LNCAP (cell line): ENCODE measurements around the gene HOXB3.

Experiments
- TF ChIP-seq, protein P1 (sequence below): fragments of 450-650 bp; IDR thresholded peaks from 2 replicates; pipeline ENCODE4 v1.5.1; 2017; ENCODE audit warnings: mild to moderate bottlenecking

The HOXB3 gene

DNA sequence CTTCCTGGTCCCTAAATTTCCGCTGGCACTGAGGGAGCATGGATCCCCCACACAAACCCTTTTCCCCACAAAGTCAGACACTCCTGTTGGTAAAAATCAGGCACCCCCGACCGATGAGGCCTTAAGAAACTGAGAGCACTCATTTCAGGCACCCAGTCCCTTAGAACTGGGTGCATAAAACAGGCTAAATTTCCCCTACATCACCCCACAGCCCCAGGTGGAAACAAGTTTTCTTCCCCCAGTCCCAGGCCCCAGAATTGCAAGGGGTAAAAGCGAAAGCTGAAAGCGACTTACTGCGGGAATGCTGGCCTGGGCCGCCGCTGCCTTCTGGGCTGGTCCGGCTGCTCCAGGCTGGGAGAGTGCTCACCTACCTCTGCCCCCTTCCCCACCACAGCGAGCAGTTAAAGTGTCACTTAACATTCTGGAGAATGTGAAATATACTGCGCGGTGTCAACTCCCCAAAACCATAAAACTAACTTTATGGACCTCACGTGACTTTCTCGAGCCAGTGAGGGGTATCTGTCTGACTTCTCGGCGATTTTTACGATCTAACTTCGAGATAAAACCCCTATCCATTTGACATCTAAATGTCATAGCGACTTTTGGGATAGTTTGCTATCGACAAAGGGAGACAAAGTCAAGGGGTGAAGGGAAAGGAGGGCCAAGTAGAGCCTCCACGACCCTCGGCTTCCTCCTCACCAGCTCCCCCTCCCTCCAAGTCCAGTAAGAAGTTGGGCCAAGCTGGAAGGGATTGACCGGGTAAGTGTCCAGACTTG lies at the start of gene HOXB3:
Gene HOXB3, minus strand, starts transcription at position 411 of the 776 bp plus-strand sequence. CDS start 37,767 bp downstream, outside the sequence.
- TF ChIP-seq, protein P1, sequence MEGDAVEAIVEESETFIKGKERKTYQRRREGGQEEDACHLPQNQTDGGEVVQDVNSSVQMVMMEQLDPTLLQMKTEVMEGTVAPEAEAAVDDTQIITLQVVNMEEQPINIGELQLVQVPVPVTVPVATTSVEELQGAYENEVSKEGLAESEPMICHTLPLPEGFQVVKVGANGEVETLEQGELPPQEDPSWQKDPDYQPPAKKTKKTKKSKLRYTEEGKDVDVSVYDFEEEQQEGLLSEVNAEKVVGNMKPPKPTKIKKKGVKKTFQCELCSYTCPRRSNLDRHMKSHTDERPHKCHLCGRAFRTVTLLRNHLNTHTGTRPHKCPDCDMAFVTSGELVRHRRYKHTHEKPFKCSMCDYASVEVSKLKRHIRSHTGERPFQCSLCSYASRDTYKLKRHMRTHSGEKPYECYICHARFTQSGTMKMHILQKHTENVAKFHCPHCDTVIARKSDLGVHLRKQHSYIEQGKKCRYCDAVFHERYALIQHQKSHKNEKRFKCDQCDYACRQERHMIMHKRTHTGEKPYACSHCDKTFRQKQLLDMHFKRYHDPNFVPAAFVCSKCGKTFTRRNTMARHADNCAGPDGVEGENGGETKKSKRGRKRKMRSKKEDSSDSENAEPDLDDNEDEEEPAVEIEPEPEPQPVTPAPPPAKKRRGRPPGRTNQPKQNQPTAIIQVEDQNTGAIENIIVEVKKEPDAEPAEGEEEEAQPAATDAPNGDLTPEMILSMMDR, result no peak

DNA sequence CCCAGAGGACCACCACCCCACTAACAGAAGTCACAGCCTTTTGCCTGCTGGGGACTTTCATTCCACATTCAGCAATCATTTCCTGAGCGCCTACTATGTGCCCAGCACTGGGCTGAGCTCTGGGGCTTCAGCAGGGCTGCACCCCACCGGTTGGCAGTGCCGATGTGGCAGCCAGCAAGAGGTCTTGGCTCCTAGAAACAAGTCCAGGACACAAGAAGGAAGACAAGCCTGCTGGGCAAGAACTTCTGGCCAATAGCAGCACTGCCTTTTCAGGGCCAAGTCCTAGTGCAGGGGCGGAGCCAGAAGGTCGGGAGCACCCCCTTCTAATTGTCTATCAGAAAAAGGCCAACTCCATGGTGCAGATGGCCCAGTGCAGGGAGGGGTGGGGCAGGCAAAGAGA lies 49.1 kb upstream of the HOXB3 start:
- TF ChIP-seq, protein P1, result no peak

GRCh38 chr17:48637323-48638260 lies 47.6 kb upstream of the HOXB3 start:
- TF ChIP-seq, protein P1, result no peak

DNA sequence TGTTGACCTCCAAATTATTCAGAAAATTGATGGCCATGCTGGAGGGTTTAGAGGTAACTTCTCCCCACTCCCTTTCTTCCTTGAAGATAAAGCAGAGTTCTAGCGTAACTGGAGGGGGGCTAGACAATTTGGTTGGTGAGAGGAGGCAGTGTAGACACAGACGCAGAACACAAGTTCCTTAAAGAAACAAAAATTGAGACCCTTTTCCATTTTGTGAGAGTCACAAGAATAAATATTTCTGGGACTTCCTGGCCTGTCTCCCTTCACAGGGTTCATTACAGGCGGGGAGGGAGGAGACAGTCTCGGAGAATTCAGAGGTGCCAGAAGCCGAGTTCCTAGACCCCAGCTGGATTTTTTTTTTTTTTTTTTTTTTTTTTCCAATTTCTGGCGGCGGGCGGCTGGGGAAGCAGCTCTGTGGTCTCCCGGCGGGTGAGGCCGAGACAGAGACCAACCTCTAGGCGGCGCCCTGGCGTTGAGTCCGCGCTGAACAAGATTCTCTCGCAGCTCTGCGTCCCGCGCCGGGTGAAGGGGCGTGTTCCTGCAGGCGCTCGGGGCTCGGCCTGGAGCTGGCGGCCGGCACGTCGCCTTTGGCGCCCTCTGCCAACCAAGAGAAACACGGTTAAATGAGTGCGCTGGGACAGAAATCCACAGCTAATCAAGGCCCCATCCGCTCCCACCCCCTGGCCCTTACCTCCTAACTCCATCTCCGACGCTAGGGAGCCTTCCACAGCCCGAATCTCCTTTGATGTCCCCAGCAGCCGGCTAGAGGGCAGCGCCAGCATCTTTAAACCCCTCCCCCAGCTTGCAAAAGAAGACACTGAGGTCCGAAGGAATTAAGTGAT lies 46.4 kb upstream of the HOXB3 start:
- TF ChIP-seq, protein P1, result peak; percentile 61

DNA sequence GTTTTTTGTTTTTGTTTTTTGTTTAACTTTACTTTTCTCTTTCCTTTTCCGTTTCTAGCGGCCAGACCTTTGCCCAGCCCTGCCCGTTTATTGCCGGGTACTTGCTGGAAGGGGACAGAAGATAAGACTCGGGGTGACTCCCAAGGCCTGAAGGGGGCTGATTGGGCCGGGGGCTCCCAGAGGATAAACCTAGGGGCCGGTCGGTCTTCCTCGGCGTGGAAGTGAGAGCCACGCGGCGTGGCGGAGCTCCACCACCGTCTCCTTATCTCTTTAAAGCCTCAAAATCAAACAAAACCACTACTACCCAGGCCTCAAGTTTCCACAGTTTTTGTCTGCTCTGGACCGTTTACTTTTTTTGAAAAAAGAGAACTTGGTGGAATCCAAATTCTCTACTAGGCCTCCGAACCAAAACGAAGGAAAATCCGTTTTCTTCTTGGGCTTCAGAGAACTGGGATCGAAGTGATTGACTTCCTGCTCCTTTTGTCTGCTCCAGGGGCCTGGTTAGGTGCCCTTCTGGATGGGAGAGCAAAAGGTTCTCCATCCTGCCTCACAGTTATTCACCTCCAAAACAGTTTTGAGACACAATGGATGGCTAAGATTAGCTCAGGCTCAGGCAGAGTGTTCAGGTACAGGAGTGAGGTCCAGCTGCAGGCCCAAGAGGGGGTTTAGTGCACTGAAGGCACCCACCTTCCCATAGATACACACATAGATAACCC lies 44.6 kb upstream of the HOXB3 start:
- TF ChIP-seq, protein P1, result no peak

GRCh38 chr17:48633266-48633677 lies 43.2 kb upstream of the HOXB3 start:
- TF ChIP-seq, protein P1, result no peak
